Mammary epithelial cell (primary cell): Measurements from ENCODE around the gene POLR2J3.
"Not testable (repeated sequence)": the region's sequence is repeated elsewhere in the genome, so short reads cannot be mapped to it uniquely, and the experiment has no call there.

ENCODE experiments used
- EZH2 ChIP-seq: IDR thresholded peaks from 2 replicates; pipeline ENCODE4 v1.6.1; 2012; ENCODE audit warnings: low read length, inconsistent platforms, borderline replicate concordance
- TF ChIP-seq, protein P1 (sequence below), 2 donors: IDR thresholded peaks in 1 of 2; conservative IDR thresholded peaks in 1 of 2; 2 replicates each; pipeline ENCODE4 v1.5.1; 2011 to 2012; ENCODE audit warnings: inconsistent platforms in 2 of 2, low read length in 2 of 2, mild to moderate bottlenecking in 2 of 2, control low read depth in 1 of 2, low read depth in 1 of 2; ENCODE audit not compliant: insufficient read depth in 1 of 2; ENCODE audit errors: extremely low read depth in 1 of 2

DNA sequence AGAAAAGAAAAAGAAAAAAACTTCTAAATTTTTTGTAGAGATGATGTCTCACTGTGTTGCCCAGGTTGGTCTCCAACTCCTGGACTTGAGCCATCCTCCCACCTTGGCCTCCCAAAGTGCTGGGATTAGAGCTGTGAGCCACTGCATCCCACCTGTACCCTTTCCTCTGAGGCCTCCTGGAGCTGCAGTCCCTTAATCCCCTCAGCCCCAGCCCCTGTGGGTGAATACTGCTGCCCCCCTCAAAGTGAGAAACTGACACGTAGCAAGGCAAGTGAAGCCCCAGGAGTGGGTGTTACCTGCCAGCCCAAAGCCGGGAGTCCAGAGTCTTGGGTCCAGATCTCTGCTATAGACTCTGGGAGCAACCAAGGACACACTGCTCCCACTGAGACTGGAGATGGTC lies 47.6 kb downstream of the POLR2J3 start:
- not testable (repeated sequence) for TF ChIP-seq EZH2
- TF ChIP-seq, protein P1, sequence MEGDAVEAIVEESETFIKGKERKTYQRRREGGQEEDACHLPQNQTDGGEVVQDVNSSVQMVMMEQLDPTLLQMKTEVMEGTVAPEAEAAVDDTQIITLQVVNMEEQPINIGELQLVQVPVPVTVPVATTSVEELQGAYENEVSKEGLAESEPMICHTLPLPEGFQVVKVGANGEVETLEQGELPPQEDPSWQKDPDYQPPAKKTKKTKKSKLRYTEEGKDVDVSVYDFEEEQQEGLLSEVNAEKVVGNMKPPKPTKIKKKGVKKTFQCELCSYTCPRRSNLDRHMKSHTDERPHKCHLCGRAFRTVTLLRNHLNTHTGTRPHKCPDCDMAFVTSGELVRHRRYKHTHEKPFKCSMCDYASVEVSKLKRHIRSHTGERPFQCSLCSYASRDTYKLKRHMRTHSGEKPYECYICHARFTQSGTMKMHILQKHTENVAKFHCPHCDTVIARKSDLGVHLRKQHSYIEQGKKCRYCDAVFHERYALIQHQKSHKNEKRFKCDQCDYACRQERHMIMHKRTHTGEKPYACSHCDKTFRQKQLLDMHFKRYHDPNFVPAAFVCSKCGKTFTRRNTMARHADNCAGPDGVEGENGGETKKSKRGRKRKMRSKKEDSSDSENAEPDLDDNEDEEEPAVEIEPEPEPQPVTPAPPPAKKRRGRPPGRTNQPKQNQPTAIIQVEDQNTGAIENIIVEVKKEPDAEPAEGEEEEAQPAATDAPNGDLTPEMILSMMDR (conservative IDR thresholded peaks at IDR 0.05 in 1 of 2, IDR thresholded peaks at IDR 0.05 in 1 of 2; ENCODE audit: extremely low read depth in 1 of 2, insufficient read depth in 1 of 2, low read depth in 1 of 2, low read length in 2 of 2): not testable (repeated sequence)
